Caco-2 (cell line): ENCODE data around the gene IMPDH2. TPM values are rescaled to one million over a fixed set of nuclear protein-coding genes. Genes with fewer than 3 reads are reported as not detected.

ENCODE experiments used
- BruUV-seq: library from RNA; stranded (reverse); fragments of 400-500 nt; replicated peaks from 2 replicates; lab custom pipeline; 2021; lab: Mats Ljungman, UMichigan
- CTCF ChIA-PET: fragments of 300-600 bp; sonication (Branson Sonifier 250); formaldehyde crosslinking; loops from one replicate; lab custom pipeline; 2022; ENCODE audit warnings: antibody characterized with exemption; lab: Charles Lee
- POLR2A ChIA-PET: fragments of 300-600 bp; sonication (Branson Sonifier 250); formaldehyde crosslinking; loops from one replicate; lab custom pipeline; 2022; ENCODE audit warnings: antibody characterized with exemption; lab: Charles Lee
- DNase-seq, 2 experiments: peaks; one replicate each; pipeline versions ENCODE4 v3.0.0 to v3.0.0-alpha.2; 2020 to 2022
- H3K27me3 ChIP-seq: replicated peaks from 2 replicates; pipeline ENCODE4 v1.6.0; 2011; ENCODE audit warnings: low read length; ENCODE audit not compliant: control insufficient read depth, insufficient read depth
- H3K36me3 ChIP-seq: 2 replicates; pipeline ENCODE4 v1.5.1; 2011; ENCODE audit warnings: low read length; ENCODE audit not compliant: control insufficient read depth, insufficient read depth
- H3K4me1 ChIP-seq: fragments of 250-450 bp; sonication (Bioruptor Pico); 2 replicates; pipeline ENCODE4 v1.5.1; 2020; ENCODE audit warnings: mild to moderate bottlenecking
- H3K4me3 ChIP-seq: 2 replicates; pipeline ENCODE4 v1.5.1; 2011; ENCODE audit warnings: low read depth, mild to moderate bottlenecking, control low read depth, low read length
- H3K9me3 ChIP-seq: fragments of 250-450 bp; sonication (Bioruptor Pico); 2 replicates; pipeline ENCODE4 v1.5.1; 2020; ENCODE audit warnings: mild to moderate bottlenecking, moderate library complexity
- H3K27ac Mint-ChIP-seq: one replicate; pipeline ENCODE4 v1.8.0; 2022; ENCODE audit warnings: mixed read lengths; ENCODE audit not compliant: unreplicated experiment
- H3K27me3 Mint-ChIP-seq: one replicate; pipeline ENCODE4 v1.8.0; 2022; ENCODE audit warnings: mixed read lengths; ENCODE audit not compliant: insufficient read depth, unreplicated experiment
- H3K36me3 Mint-ChIP-seq: one replicate; pipeline ENCODE4 v1.8.0; 2022; ENCODE audit warnings: mild to moderate bottlenecking, mixed read lengths; ENCODE audit not compliant: insufficient read depth, unreplicated experiment
- H3K4me1 Mint-ChIP-seq: one replicate; pipeline ENCODE4 v1.8.0; 2022; ENCODE audit warnings: low read depth, mixed read lengths; ENCODE audit not compliant: unreplicated experiment
- H3K4me3 Mint-ChIP-seq: one replicate; pipeline ENCODE4 v1.8.0; 2022; ENCODE audit warnings: mild to moderate bottlenecking, moderate library complexity, mixed read lengths; ENCODE audit not compliant: unreplicated experiment
- H3K9me3 Mint-ChIP-seq: one replicate; pipeline ENCODE4 v1.8.0; 2022; ENCODE audit warnings: mixed read lengths; ENCODE audit not compliant: unreplicated experiment
- CTCF ChIP-seq, 2 experiments: fragments of 200-600 bp in 1 of 2; IDR thresholded peaks; 1 replicate in 1 of 2; 2 replicates in 1 of 2; pipeline versions ENCODE4 v1.5.1 to v1.8.0; 2011 to 2022; ENCODE audit warnings: antibody characterized with exemption in 1 of 2, control low read depth in 1 of 2, inconsistent platforms in 1 of 2, low read depth in 1 of 2, low read length in 1 of 2, mild to moderate bottlenecking in 1 of 2, moderate library complexity in 1 of 2; ENCODE audit not compliant: insufficient read depth in 1 of 2, severe bottlenecking in 1 of 2, unreplicated experiment in 1 of 2
- intact Hi-C: fragments of 100-400 bp; cut with micrococcal nuclease; formaldehyde crosslinking; loops from one replicate; pipeline ENCODE4 v1.10.0; 2022; ENCODE audit not compliant: unreplicated experiment
- total RNA-seq: library from RNA; stranded (reverse); gene quantifications from 2 replicates; pipeline ENCODE4 v1.2.3, GENCODE V29; 2022

Gene IMPDH2
- total RNA-seq, 1 experiment from 2014 or later, result 233 TPM

GRCh38 chr3:48982686-48983085 lies 46.5 kb downstream of the IMPDH2 start:
- POLR2A ChIA-PET, result no interaction called here
- Mint-ChIP-seq H3K4me1 (peaks cover 1% of the 10 kb centered on the region), H3K27ac (no peak overlapping the region), H3K9me3 (no peaks in the 10 kb centered on the region), H3K4me3 (no peak overlapping the region), H3K27me3 (no peaks in the 10 kb centered on the region), H3K36me3 (peaks cover 67% of the 10 kb centered on the region)
- DNase-seq, result no peak
- Histone ChIP-seq H3K4me3 (no peak overlapping the region), H3K4me1 (no peaks in the 10 kb centered on the region), H3K27me3 (no peaks in the 10 kb centered on the region), H3K36me3 (peaks cover 3% of the 10 kb centered on the region), H3K9me3 (no peaks in the 10 kb centered on the region)
- CTCF ChIA-PET, result no interaction called here
- intact Hi-C loops, result no loop called here
- no TSS peak for BruUV-seq
- no peak for TF ChIP-seq CTCF (IDR thresholded peaks at IDR 0.05; ENCODE audit: insufficient read depth in 1 of 2, low read depth in 1 of 2, low read length in 1 of 2, severe bottlenecking in 1 of 2, unreplicated experiment in 1 of 2)

- Mint-ChIP-seq H3K27ac (no peak overlapping the region), H3K4me1 (no peaks in the 10 kb centered on the region), H3K36me3 (peaks cover 69% of the 10 kb centered on the region), H3K4me3 (no peak overlapping the region), H3K9me3 (no peaks in the 10 kb centered on the region), H3K27me3 (no peaks in the 10 kb centered on the region)
- no peak for DNase-seq
- Histone ChIP-seq H3K27me3 (no peaks in the 10 kb centered on the region), H3K4me1 (no peaks in the 10 kb centered on the region), H3K4me3 (no peak overlapping the region), H3K36me3 (peaks cover 3% of the 10 kb centered on the region), H3K9me3 (no peaks in the 10 kb centered on the region)
- TF ChIP-seq CTCF (IDR thresholded peaks at IDR 0.05; ENCODE audit: insufficient read depth in 1 of 2, low read depth in 1 of 2, low read length in 1 of 2, severe bottlenecking in 1 of 2, unreplicated experiment in 1 of 2), result no peak
- CTCF ChIA-PET, result no interaction called here
- no TSS peak for BruUV-seq
- intact Hi-C loops, result no loop called here
- POLR2A ChIA-PET, result no interaction called here
These were observed 47.2 kb downstream of the IMPDH2 start for GRCh38 chr3:48982016-48982415.

GRCh38 chr3:48980295-48980694 lies 48.9 kb downstream of the IMPDH2 start:
- no peak overlapping the region for H3K4me3 Mint-ChIP-seq
- H3K4me3 ChIP-seq, result no peak overlapping the region
- peaks cover 84% of the 10 kb centered on the region for H3K36me3 Mint-ChIP-seq
- no peaks in the 10 kb centered on the region for H3K4me1 ChIP-seq
- intact Hi-C loops, result no loop called here
- H3K9me3 ChIP-seq, result no peaks in the 10 kb centered on the region
- H3K36me3 ChIP-seq, result peaks cover 3% of the 10 kb centered on the region
- BruUV-seq, result no TSS peak
- ChIA-PET POLR2A (no interaction called here), CTCF (no interaction called here)
- no peaks in the 10 kb centered on the region for H3K9me3 Mint-ChIP-seq
- no peaks in the 10 kb centered on the region for H3K27me3 ChIP-seq
- H3K27ac Mint-ChIP-seq, result no peak overlapping the region
- no peak for DNase-seq
- H3K4me1 Mint-ChIP-seq, result no peaks in the 10 kb centered on the region
- no peaks in the 10 kb centered on the region for H3K27me3 Mint-ChIP-seq
- no peak for TF ChIP-seq CTCF (IDR thresholded peaks at IDR 0.05; ENCODE audit: insufficient read depth in 1 of 2, low read depth in 1 of 2, low read length in 1 of 2, severe bottlenecking in 1 of 2, unreplicated experiment in 1 of 2)
